ENCODE results near the gene PPP1R10.
A peak's percentile ranks its signal among the peaks of the same experiment; 100 is the strongest.
"Not testable (repeated sequence)": the region's sequence is repeated elsewhere in the genome, so short reads cannot be mapped to it uniquely, and the experiment has no call there.

Gene PPP1R10

DNA sequence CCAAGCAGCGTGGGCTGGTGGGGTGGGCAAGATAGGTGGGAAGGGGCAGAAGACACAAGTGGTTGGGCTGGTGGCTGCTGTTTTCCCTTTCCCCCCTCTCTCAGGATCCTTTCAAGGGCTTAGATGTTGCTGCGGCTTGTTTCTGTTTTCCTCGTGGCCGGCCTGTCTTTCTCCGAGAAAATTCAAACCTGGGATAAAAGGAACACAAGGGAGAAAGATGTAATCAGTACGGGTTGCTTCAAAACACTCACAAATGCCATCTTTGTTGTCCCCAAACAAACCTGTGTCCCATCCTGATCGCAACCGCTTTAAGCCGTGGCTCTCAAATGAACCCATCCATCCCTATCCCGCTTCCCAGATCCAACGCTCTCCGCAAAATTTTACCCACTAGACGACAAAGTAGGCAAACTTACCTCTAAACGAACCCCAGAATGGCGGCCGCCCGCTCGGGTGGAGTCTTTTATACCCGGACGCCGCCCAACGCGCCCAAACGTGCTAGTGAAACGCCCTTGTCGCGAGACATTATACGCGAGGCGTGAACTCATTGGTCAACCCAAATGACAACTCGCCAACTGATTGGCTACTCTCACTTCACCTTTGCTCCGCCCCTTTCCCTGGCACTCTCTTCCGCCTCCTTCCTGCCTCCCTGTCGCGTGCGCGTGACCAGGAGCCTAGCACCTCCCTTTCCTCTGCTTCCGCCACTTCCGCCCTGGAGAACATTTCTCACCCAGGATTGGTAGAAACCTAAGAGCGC is at the start of gene PPP1R10:
TSS of gene PPP1R10 (minus strand) at position 433 of the 754 bp plus-strand sequence. CDS start 7,299 bp downstream, outside the sequence.
- DNase-seq (ENCODE audit: low read depth) = peak; percentile 100

DNA sequence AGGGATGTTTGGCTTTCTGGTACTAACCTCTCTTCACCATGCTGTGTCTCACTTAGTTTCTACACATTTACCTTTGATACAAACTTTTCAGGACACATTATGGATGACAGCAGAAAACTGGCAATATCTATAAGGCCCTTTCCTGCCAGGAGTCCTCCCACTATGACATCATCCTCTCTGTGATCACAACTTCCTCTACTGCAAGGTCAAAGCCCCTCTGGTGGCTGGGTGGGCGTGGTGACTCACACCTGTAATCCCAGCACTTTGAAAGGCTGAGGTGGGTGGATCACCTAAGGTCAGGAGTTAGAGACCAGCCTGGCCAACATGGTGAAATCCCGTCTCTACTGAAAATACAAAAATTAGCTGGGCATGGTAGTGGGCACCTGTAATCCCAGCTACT is 49.3 kb upstream of the PPP1R10 start:
- not testable (repeated sequence) for DNase-seq (ENCODE audit: low read depth)

DNA sequence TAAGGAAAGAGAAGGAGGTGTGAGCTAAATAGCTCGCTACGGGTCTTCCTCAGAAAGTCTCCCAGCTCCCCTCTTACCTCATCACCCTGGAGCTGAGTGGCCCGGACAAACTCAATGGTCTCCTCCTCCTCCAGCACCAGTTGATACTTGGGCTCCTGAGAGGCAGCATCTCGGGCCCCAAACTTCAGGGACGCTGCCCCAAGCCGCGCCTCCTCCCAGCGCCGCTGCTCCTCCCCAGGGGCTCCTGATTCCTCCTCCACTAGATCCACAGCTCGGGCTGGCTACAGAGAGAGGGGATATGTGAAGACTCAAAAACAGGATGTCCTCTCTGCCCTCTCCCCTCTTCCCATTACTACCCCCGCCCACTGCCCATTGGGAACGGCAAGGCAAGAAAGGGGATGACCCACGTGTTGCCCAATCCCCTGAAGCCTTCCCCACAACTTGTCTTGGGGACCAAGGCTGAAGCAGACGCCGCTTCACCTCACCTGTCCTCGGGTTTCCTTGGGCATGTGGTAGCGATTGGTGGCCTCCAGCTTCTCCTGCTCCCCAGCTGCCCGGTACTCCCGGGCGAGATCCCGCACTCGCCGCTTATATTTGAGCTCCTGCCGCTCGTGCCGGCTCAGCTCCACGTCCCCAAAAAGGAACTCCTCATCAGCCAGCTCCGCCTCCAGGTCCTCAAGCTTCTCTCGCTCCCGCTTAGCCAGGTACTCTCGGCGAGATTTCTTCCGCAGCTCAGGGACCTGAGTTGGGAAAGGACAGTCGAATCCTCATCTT is 48.1 kb upstream of the PPP1R10 start:
- DNase-seq (ENCODE audit: low read depth) = no peak

DNA sequence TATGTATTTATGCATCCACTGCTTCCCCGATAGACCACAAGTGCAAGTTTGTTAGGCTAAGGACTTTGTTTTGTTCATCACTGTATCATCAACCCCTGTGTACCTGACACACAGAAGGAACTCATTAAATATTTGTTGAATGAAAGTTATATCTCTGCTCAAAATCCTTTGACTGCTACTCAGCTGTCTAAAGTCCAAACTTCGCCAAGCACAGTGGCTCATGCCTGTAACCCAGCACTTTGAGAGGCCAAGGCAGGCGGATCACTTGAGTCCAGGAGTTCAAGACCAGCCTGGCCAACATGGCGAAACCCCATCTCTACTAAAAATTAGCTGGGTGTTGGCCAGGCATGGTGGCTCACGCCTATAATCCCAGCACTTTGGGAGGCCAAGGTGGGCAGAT is 40.9 kb upstream of the PPP1R10 start:
- not testable (repeated sequence) for DNase-seq (ENCODE audit: low read depth)

DNA sequence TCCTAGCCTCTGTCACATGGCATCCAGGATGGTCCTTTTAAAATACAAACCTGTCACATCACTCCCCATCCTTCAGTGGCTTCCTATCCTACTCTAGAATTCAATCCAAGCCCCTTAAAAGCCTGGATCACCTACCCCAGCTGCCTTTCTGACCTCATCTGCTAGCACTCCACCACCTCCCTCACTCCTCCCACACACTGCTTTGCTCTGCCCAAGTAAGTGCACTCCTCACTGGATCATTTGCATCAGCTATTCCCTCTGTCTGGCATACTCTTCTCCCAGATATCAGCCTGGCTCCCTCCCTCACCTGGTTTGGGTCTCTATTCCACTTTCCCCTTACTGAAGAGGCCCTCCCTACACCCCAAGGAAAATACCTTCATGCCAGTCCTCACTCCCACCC is 40.4 kb upstream of the PPP1R10 start:
- DNase-seq (ENCODE audit: low read depth) = no peak

DNA sequence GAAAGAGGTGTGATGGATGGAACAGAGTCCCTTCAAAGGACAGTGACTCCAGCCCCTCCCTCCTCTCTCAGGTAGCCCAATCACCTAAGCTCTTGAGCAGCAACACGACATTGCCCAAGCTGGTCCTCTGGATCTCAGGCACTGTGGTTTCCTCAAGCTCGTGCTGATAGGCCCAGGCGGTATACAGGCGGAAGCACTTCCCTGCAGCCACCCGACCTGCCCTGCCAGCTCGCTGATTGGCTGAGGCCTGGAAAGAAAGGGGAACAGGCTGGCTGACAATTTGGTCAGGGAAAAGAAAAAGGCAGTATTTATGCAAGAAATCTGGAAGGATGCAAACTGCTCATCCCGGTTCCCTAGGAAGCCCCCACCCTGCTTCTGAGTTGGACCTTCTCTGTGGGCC is 39.5 kb upstream of the PPP1R10 start:
- DNase-seq (ENCODE audit: low read depth) = no peak

DNA sequence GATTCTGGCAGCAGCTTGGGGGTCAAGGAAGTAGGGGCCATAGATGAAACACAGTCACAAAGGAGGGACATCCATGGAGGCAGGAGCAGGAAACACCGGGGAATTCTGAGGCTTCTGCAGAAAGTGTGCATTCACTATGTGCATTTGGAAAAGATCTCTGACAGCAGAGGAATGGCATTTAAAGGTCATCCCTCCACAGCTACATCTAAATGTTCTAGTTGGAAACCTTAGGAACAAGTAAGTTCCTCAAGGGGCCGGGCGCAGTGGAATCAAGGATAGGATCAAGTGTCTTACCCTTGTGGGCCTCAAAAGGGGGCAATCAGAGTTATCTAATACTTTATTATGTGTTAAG is 38.7 kb upstream of the PPP1R10 start:
- no peak for DNase-seq (ENCODE audit: low read depth)

DNA sequence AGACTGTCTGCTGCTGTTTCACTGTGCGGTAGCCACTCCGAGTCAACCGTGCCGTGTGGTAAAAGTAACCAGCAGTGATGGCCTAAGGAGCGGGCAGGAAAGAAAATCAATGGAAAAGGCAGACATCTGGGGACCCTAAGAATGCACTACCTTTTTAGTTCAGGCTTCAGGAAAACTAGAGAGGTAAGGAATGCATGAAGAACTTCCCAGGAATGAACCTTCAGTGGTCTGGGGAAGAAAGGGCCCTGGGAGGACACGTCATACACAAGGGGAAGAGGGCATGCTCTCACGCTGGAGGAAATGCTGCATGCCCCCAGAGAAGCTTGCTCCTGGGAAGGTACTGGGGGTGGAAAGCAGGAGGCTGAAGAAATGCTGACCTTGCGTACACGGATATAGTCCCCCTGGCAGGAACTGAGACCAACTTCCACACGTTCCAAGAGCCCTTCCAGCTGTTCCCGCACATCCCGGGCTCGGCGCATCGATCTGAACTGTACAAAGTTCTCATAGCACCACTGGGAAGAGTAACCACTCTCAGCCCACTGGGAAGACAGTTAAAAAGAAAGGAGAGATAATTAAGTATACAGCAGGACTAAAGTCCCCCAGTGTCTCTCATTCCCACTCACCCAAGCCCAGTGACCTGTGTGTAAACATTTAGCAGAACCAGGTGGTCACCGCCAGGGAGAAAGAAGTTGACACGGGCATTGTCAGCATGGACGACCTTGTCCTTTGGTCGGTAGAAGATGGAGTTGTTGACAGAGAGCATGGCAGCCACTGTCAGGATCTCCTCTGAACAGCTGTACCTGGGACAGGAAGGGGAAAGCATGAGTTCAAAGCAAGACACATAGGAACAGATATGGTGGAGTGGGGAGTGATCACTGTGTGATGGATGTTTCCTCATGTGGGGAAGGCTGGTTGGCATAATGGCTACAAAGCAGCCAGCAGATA is 38.0 kb upstream of the PPP1R10 start:
- no peak for DNase-seq (ENCODE audit: low read depth)

DNA sequence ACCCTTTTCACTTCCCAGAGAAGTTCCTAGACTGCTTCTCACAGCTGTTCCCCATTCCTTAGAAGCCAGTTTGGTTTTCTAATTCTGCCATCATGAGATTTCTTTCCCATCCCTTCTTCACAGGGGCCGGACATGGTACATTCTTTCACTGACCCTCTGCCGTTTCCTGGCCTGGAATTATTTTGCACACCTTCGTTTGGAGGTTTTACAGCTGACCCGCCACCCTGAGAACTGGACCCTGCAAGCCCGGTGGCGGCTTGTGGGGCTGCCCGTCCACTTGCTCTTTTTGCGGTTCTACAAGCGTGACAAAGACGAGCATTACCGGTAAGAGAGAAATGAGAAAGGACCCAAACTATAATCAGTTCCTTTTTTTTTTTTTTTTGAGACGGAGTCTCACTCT is 34.1 kb upstream of the PPP1R10 start:
- DNase-seq (ENCODE audit: low read depth) = no peak

DNA sequence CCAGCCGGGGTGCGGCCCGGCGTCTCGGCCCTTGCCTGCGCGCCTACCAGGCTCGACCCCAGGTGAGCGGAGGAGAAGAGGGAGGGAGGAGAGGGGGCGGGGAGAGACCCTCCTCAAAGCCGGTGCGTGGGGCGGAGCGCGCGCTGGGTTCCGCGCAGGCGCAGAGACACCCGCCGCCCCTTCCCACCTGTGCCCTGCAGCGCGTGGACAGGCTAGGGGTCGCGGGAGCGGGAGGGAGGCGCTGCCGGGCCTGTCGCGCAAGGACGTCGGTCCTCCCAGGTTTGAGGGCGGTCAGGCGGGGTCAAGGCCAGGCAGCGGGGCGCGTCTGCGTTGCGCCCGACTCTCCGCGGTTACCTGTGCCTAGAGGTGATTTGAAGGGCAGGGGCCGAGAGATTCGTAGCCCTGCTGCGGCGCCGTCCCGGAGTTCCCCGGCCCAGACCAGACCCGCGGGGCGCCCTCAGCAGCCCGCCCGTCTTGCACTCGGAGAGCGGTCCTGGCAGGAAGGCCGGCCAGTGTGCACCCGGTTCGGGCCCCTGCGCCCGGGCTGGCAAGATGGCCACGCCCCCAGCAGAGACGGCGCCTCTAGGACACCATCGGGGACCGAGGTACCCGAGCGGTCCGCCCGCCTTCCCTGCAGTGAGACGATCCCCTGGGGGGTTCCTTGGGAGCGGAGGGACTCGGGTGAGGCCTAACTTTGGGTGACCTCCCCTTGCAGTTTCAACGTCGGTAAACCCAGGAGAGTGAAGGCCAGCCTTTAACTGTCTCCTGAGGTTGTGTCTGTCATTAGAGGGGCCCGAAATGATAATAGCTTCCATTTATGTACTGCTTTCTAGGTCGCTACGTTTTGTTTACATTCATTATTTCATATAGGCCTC is 30.4 kb upstream of the PPP1R10 start:
- peak; percentile 43 for DNase-seq (ENCODE audit: low read depth)

DNA sequence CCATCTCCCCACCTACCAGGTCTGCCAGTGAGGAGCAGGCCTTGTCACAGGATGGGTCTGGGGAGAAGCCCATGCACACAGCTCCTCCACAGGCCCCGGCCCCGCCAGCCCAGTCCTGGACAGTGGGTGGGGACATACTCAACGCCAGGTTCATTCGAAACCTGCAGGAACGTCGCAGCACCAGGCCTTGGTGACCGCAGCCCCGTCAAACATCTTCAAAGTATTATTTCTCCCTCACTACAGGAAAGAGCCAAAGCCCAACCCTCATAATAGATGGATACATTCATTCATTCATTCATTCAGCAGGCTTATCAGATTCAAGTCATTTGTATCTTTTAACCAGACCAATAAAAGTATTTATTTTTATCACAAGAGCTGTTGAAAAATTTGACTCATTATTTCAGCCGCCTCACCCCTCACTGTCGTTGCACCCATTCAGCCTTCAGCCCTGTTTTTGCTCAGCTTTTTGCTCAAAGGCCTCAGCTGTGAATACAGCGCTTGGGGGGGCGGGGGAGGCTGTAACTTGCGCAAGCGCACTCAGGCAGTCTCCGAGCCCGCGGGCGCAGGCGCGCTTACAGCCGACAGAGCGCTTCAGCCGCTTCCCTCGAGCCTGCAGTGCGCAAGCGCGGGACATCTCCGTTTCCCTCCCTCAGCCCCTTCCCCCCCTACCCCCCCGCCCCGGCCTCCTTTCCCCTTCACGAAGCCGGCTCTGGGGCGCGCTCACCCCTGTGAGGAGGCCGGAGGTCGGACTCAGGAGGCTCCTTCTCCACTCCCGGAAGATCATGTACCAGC is 29.6 kb upstream of the PPP1R10 start, which contains the start of gene C6orf136:
TSS of gene C6orf136 (plus strand) at position 684 of the 792 bp plus-strand sequence. CDS start at position 783, 99 bp downstream.
- peak; percentile 89 for DNase-seq (ENCODE audit: low read depth)

DNA sequence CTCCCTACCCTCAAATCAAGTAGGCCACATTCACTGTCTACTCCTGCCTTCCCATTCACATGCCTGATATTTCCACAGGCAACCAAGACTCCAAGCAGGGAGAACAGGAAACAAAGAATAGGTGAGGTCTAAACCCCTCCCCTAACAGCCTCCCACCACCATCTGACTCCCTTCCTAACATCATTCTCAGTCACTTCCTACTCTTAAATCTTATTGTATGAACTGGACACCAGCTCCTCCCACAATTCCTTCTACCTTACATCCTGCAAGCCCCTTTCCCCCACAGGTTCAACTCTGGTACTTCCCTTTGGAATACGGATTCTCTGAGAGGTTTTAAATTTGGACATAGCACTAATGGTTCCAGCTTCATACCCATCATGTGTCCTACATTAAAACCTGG is 28.9 kb upstream of the PPP1R10 start:
- DNase-seq (ENCODE audit: low read depth) = no peak

DNA sequence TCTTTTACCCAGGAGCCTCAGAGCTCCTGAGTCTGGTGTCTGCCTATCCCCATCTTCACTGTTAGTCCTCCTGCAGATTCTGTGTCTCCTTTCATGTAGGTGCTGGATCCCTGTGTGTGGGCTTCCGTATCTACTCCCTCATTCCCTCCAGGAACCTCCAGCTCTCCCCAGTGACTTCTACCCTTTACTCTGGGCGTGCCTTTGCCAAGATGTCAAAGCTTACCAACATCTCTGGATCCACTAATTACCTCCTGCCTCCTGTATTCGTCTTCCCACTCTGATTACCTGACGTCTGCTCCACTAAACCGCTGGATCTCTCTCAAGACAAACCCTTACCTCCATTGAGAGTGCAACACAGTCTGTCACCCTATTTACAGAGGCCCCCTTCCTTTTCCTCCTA is 27.7 kb upstream of the PPP1R10 start:
- DNase-seq (ENCODE audit: low read depth) = no peak

DNA sequence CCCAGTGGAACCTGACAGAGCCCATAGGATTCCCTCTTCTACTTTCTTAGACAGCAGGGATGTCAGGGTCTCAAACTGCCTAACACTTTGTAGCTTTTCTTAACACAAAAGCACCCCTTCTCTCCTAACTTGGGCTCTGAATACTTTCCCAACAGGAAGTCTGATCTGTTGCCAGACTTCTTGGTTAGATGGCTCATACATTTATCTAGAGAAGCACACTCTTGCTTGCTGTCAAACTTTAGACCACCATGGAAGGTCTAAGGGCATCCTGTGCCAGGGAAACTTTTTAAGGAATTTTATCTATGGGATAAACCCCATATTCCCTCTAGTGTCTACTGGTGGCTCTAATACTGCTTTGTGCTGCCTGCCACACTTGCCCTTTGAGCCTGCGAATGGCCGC is 26.6 kb upstream of the PPP1R10 start:
- no peak for DNase-seq (ENCODE audit: low read depth)

DNA sequence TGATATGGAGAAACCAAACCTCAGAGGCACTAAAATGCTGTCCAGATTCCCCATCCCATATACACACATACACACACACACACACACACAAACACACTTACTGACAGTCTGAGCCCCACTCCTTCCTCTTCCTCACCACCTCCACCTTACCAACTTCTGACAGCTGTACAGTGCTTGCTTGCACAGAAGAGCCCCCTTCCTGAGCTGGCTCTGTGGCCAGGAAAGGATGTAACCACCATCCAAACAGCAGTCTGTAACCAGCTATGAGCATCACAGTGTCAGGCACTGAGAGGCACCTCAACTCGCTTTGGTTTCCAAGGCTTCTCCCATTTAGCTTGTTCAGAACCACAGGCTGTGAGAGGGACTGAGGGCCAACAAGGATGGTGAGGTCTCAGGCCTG is 24.0 kb upstream of the PPP1R10 start:
- no peak for DNase-seq (ENCODE audit: low read depth)

DNA sequence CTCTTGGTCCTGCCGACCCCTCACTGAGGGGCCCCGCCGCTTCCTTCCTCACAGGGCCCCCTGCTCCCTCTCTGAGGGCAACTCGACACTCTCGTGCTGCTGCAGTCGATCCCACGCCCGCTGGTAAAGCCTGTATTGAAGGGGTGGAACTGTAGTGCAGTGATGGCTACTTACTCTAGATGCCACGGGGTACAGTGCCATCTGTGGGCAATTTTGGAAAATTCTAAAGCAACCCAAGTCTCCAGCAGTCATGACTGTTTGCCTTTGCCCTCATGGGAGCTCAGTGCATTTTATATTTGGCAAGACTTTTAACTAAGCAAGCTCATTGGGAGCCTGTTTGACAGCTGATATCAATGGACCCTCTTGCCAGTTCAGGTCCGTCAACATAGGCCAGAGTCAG is 23.4 kb upstream of the PPP1R10 start:
- DNase-seq (ENCODE audit: low read depth) = no peak

DNA sequence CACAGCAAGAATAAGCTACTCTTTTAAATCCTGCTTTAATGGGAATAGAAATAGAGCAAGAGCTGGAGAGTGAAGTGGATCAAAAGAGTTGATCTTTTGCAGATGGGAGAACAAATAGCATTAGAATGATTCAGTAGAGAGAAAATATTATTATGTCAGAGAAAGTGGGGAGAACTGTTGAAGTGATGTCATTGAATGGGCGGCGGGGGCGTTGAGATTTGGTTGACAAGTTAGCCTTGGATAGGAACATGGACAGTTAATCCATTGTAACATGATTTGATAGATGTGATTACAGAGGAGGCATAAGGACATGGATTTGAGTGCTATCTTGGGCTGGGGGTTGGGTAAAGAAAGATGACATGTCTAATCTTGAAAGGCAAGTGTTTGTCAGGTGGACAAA is 18.8 kb upstream of the PPP1R10 start:
- DNase-seq (ENCODE audit: low read depth) = no peak

DNA sequence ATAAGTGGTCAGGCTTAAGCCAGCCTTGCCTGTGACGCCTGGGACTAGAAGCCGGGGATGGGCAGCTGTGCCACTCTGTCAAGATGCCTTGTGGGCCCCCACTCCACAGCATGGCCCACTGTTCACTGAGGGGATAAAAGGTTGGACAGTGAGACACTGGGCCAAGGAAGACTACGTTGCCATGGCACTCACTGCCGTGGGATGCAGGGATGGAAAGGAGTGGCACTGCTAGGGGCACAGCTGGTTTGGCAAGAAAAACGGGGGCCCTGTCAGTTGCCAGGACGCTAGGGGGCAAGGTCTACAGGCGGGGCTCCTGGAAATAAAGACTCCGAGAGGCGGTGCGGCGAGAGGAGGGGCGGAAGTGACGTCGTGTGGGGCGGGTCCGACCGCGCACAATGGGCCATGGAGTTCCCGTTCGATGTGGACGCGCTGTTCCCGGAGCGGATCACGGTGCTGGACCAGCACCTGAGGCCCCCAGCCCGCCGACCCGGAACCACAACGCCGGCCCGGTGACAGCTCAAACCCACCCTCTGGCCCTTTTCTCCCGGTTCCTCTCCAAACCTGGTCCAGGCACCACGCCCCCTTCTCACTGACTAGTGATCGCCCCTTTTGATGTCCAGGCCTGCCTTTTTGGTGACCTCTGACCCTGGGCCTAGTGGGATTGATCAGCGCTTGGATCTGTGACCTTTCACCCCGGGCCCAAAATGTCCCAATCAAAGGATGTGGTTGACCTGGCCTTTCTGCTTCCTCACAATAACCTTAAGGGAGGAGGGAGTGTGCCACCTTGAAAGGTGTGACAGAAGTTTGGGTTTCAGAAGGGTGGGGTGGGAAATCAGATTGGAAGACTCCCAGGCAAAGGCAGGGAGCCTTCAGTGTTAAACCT is 9.7 kb upstream of the PPP1R10 start, which contains the start of gene ATAT1:
TSS of gene ATAT1 (plus strand) at position 391 of the 883 bp plus-strand sequence.
- DNase-seq (ENCODE audit: low read depth) = peak; percentile 68

DNA sequence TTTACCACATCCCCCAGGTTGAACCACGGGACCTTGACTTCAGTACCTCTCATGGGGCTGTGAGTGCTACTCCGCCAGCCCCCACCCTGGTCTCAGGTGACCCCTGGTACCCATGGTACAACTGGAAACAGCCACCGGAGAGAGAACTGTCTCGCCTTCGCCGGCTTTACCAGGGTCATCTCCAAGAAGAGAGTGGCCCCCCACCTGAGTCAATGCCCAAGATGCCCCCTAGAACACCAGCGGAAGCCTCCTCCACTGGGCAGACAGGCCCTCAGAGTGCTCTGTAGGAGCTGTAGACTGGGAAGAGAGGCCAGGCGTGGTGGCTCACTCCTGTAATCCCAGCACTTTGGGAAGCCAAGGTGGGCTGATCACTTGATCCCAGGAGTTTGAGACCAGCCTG is 8.5 kb upstream of the PPP1R10 start:
- no peak for DNase-seq (ENCODE audit: low read depth)

Measured in fibroblast of gingiva (primary cell).